ENCODE results near the gene WLS.

DNA sequence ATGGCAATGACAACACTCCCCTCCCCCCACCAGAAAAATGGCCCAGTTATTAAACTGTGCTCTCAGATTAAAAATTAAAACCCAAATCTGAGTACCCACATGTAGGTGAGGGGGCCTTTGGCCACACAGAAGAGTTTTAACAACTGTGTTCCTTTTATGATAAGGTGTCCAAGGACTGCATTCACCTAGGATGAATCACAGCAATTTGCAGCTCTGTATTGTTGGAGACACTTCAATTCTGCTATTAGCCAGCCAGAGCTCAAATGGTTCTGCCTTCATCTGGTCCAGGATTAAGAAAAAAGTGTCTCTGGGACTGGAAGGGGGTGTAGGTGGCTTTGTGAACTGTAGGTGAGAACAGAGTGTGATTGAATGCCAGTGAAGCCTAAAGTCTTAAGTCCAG is 138.6 kb downstream of the WLS start:
- TF ChIP-seq EP300 (IDR thresholded peaks at IDR 0.05), result no peak
- TF ChIP-seq CTCF (IDR thresholded peaks at IDR 0.05), result no peak
- TF ChIP-seq POLR2A (IDR thresholded peaks at IDR 0.05; ENCODE audit: low read depth), result no peak
- TF ChIP-seq POLR2AphosphoS5 (IDR thresholded peaks at IDR 0.05), result no peak

Measured in esophagus muscularis mucosa (tissue), 4 donors.